GM12801 (cell line): Measurements from ENCODE around the gene TRMT44.

Source experiments
- CTCF ChIP-seq: IDR thresholded peaks from one replicate; pipeline ENCODE4 v1.5.1; 2011; ENCODE audit warnings: control low read depth; ENCODE audit not compliant: insufficient read length; ENCODE audit errors: extremely low read depth

Gene TRMT44

GRCh38 chr4:8524595-8525382 is 84.2 kb downstream of the TRMT44 start:
- no peak for TF ChIP-seq CTCF

GRCh38 chr4:8525383-8526120 is 85.0 kb downstream of the TRMT44 start:
- no peak for TF ChIP-seq CTCF
